C4-2B (cell line): ENCODE measurements around the gene PPME1.

Experiments used
- CTCF ChIP-seq: fragments of 450-650 bp; conservative IDR thresholded peaks from 2 replicates; pipeline ENCODE4 v1.5.1; 2017; ENCODE audit warnings: mild to moderate bottlenecking
- ZFX ChIP-seq: fragments of 450-650 bp; IDR thresholded peaks from 2 replicates; pipeline ENCODE4 v1.6.1; 2017

- TF ChIP-seq CTCF = no peak
- no peak for TF ChIP-seq ZFX
Measured at GRCh38 chr11:74237541-74237940, 66.5 kb downstream of the PPME1 start.
